GM12865 (cell line): ENCODE data around the gene MAPT.
"Not testable (repeated sequence)": the region's sequence is repeated elsewhere in the genome, so short reads cannot be mapped to it uniquely, and the experiment has no call there.

Experiments
- DNase-seq: peaks from one replicate; pipeline ENCODE4 v3.0.0; 2010; ENCODE audit warnings: low read depth
- H3K4me3 ChIP-seq: 2 replicates; pipeline ENCODE4 v1.5.1; 2011; ENCODE audit warnings: mild to moderate bottlenecking, low read depth, low read length, control low read depth
- CTCF ChIP-seq: IDR thresholded peaks from 2 replicates; pipeline ENCODE4 v1.5.1; 2011; ENCODE audit warnings: low read length, control low read depth, low read depth, inconsistent platforms; ENCODE audit not compliant: insufficient read depth; ENCODE audit errors: missing control alignments

MAPT gene

DNA sequence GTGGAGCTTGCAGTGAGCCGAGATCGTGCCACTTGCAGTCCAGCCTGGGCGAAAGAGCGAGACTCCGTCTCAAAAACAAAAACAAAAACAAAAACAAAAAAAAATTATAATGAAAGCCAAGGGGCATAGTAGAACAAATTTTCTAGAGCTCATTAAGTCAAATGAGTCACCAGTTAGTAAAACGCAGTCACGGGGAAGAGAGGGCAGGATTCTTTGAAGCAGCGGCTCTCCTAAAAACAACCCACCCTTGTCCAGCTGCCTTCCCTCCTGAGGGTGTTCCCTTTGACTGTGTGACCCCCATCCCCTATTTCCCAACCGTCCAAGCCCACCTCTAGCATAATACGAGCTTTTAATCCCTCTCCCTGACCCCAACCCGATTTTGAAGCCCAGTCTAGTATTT lies 60.6 kb downstream of the MAPT start:
- no peak for DNase-seq
- H3K4me3 ChIP-seq, result no peak overlapping the region

GRCh38 chr17:45955326-45955725 lies 61.0 kb downstream of the MAPT start:
- H3K4me3 ChIP-seq, result no peak overlapping the region
- TF ChIP-seq CTCF, result no peak
- no peak for DNase-seq

More for the DNA sequence above, 60.6 kb downstream of the MAPT start:
- no peak for TF ChIP-seq CTCF

DNA sequence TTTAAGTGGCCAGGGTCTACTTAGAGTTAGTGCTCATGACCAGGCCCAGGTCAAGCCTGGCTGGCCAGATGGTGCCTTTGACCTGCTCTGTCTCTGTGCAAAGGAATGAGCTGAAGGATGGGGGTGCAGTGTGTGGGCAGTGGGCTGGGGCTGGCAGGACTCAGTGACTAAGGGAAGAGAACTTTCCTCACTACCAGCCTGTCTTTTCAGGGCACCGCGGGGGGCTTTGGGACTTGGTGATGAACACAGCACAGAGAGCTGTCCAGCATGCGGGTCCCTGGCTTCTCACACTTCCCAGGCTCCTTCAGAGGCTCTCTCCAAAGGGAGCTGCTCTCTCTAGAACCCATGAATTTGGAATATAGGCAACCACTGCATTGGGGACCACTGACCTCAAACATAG lies 61.7 kb downstream of the MAPT start:
- no peak for DNase-seq
- no peak overlapping the region for H3K4me3 ChIP-seq
- TF ChIP-seq CTCF, result no peak

DNA sequence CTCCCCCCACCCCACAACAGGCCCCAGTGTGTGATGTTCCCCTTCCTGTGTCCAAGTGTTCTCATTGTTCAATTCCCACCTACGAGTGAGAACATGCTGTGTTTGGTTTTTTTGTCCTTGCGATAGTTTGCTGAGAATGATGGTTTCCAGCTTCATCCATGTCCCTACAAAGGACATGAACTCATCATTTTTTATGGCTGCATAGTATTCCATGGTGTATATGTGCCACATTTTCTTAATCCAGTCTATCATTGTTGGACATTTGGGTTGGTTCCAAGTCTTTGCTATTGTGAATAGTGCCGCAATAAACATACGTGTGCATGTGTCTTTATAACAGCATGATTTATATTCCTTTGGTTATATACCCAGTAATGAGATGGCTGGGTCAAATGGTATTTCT lies 62.4 kb downstream of the MAPT start:
- not testable (repeated sequence) for H3K4me3 ChIP-seq, DNase-seq

GRCh38 chr17:45958307-45958706 lies 64.0 kb downstream of the MAPT start:
- no peak overlapping the region for H3K4me3 ChIP-seq
- no peak for DNase-seq
- TF ChIP-seq CTCF, result no peak

DNA sequence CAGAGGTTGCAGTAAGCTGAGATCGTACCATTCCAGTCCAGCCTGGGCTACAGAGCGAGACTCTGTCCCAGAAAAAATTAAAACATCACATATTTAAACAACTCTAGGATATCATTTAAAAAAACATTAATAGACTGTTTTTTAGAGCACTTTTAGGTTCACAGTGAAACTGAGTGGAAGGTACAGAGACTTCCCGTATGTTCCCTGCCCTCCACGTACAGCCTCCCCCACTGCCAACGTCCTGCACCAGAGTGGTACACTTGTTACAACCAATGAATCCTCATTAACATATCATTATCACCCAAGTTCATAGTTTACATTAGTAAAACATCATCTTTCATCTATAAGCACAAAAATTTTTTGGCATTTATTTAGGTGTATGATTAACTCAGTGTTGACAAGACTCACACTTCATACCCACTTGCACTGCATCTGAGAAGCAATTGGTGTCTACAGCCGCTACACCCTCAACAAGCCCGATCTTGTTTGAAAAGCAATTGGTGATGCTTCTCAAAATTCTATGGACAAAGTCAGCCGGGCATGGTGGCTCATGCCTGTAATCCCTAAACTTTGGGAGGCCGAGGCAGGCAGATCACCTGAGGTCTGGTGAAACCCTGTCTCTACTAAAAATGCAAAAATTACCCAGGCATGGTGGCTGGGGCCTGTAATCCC lies 64.8 kb downstream of the MAPT start:
- DNase-seq, result no peak
- TF ChIP-seq CTCF, result no peak
- H3K4me3 ChIP-seq, result no peak overlapping the region

DNA sequence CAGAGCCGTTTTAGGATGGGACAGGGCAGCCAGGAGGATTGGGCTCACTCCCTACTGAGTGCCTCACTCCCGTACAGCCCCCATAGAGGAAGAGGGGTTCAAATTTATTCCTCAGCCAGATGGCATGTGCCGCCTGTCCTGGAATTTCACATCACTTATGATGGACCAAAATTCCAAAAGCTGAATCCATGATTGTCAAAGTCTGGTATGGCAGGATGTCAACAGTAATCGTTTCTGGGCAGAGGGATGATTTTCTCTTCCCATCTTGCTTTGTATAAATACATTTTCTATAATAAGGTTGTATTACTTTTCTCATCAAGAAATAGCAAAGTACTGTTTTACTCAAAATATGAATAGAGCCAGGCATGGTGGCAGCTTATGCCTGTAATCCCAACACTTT lies 66.0 kb downstream of the MAPT start:
- no peak for TF ChIP-seq CTCF
- no peak overlapping the region for H3K4me3 ChIP-seq
- DNase-seq, result no peak
